ENCODE data around the gene EQTN. TPM values are rescaled to one million over a fixed set of nuclear protein-coding genes. Genes with fewer than 3 reads are reported as not detected.

Gene EQTN
- total RNA-seq, 1 donor from 2014 or later = not detected

Other genes with a start within 250 kb of the EQTN start
- 16.3 TPM for gene TEK, start 187.9 kb downstream of the EQTN start, total RNA-seq
- not detected for gene IFNK, start 227.1 kb upstream of the EQTN start, total RNA-seq
- gene MOB3B, start 232.7 kb upstream of the EQTN start, total RNA-seq = 3.8 TPM